ENCODE measurements around the gene MADD.

MADD gene

GRCh38 chr11:47253660-47254059 lies 16.3 kb upstream of the MADD start:
- DNase-seq: no peak

- DNase-seq: no peak
Measured at GRCh38 chr11:47254386-47254785, 15.5 kb upstream of the MADD start.

- DNase-seq: no peak
Measured at GRCh38 chr11:47256374-47256773, 13.6 kb upstream of the MADD start.

- no peak for DNase-seq
Measured at GRCh38 chr11:47257177-47257516, 12.8 kb upstream of the MADD start.

- no peak for DNase-seq
Measured at GRCh38 chr11:47257517-47258316, 12.2 kb upstream of the MADD start, which contains the start of gene NR1H3. Gene NR1H3, plus strand, starts transcription at chr11:47257996. Its CDS starts 1,221 bp downstream, at chr11:47259217.

GRCh38 chr11:47258317-47258902 lies 11.5 kb upstream of the MADD start:
- no peak for DNase-seq

- DNase-seq: no peak
Measured at GRCh38 chr11:47259232-47259977, 10.5 kb upstream of the MADD start.

GRCh38 chr11:47260366-47260765 lies 9.6 kb upstream of the MADD start:
- no peak for DNase-seq

- DNase-seq: no peak
Measured at GRCh38 chr11:47261291-47261800, 8.6 kb upstream of the MADD start.

- no peak for DNase-seq
Measured at GRCh38 chr11:47264119-47264518, 5.8 kb upstream of the MADD start.

- DNase-seq: no peak
Measured at GRCh38 chr11:47264521-47264920, 5.4 kb upstream of the MADD start.

GRCh38 chr11:47267876-47268275 lies 2.1 kb upstream of the MADD start:
- no peak for DNase-seq

GRCh38 chr11:47268448-47269001 lies 1.4 kb upstream of the MADD start:
- no peak for DNase-seq

GRCh38 chr11:47269002-47269828 lies 718 bp upstream of the MADD start:
- DNase-seq: peak; percentile 86

- no peak for DNase-seq
Measured at GRCh38 chr11:47270331-47271271, 668 bp downstream of the MADD start.

GRCh38 chr11:47271328-47271727 lies 1.4 kb downstream of the MADD start:
- DNase-seq: no peak

- DNase-seq: no peak
Measured at GRCh38 chr11:47271961-47272661, 2.2 kb downstream of the MADD start.

- DNase-seq: no peak
Measured at GRCh38 chr11:47272706-47273105, 2.8 kb downstream of the MADD start.

GRCh38 chr11:47274495-47275235 lies 4.7 kb downstream of the MADD start:
- DNase-seq: no peak

GRCh38 chr11:47276923-47277322 lies 7.0 kb downstream of the MADD start:
- no peak for DNase-seq

Measured in cortex of kidney (tissue), 1 donor.